GM18858 (cell line): ENCODE data around the gene ATP6V0B.

Experiments
- ATAC-seq: cut with Tn5 transposase; IDR thresholded peaks from one replicate; pipeline ENCODE4 v1.9.1; 2021; ENCODE audit not compliant: unreplicated experiment

Gene ATP6V0B

GRCh38 chr1:44024903-44025525 lies 50.3 kb downstream of the ATP6V0B start:
- ATAC-seq, result no peak

GRCh38 chr1:44025816-44026215 lies 51.1 kb downstream of the ATP6V0B start:
- no peak for ATAC-seq

- ATAC-seq, result no peak
These were observed 52.6 kb downstream of the ATP6V0B start for GRCh38 chr1:44027320-44027719.
